Breast epithelium (tissue), 3 donors: ENCODE measurements around the gene EOGT.

Source experiments
- CTCF ChIP-seq, 3 donors: fragments of 450-650 bp; IDR thresholded peaks; one replicate each; pipeline ENCODE4 v1.5.1; 2016 to 2017; ENCODE audit warnings: antibody characterized with exemption in 3 of 3, mild to moderate bottlenecking in 3 of 3, moderate library complexity in 3 of 3
- POLR2A ChIP-seq: fragments of 450-650 bp; IDR thresholded peaks from one replicate; pipeline ENCODE4 v1.6.1; 2016; ENCODE audit warnings: antibody characterized with exemption, mild to moderate bottlenecking, moderate library complexity
- POLR2AphosphoS5 ChIP-seq, 3 donors: sonication (generic); formaldehyde crosslinking; IDR thresholded peaks; one replicate each; pipeline ENCODE4 v1.6.1; 2017; ENCODE audit warnings: antibody characterized with exemption in 3 of 3

GRCh38 chr3:68974711-68975110, 38.8 kb downstream of the EOGT start:
- TF ChIP-seq CTCF (IDR thresholded peaks at IDR 0.05) (no peak), POLR2A (no peak), POLR2AphosphoS5 (IDR thresholded peaks at IDR 0.05) (no peak)
